ENCODE measurements around the gene ZDHHC11.
"Not testable (repeated sequence)": the region's sequence is repeated elsewhere in the genome, so short reads cannot be mapped to it uniquely, and the experiment has no call there.

The ZDHHC11 gene

DNA sequence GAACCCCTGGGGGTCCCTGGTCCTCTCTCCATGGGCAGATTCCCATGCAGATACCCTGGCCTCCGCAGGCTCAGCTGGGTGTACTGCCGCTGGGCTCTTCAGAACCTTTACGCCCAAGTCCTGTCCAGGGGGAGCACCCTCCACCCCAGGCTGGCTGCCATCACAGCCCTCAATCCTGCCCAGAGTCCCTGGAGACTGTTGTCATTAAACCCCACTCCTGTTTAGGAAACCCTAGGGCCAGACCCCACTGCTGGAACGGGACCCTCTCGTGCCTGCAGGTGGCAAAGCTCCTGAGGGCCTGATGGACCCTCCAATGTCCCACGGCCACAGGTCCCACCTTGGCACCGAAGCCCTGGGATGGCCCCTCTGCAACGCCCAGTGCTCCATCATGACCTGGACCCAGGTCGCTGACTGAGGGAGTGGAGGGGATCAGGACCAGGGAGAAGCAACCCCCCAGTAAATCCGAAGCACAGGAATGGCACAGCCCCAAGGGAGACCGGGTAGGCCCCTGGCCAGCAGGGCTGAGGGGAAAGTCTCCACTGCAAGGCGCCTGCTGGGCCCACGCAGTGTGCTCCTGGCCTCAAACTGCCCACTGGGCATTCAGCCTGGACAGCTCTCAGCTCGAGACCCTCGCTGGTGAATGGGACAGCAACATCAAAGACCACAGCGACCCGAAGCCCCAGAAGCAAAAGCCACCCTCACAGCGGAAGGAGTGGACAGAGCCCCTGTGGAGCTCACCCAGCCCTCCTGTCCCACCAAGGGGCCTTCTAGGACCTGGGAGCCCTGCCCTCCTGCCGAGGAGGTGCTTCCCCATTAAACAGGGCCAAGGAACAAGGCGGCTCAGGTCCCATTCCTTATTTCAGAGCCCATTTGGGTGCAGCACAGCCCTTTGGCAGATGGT lies 74.6 kb downstream of the ZDHHC11 start:
- Histone ChIP-seq H3K27ac (ENCODE audit: insufficient read depth, low read depth, low read length, poor library complexity, severe bottlenecking) (no peak overlapping the region), H3K4me3 (ENCODE audit: insufficient read depth, low read depth, low read length) (no peak overlapping the region), H3K4me1 (ENCODE audit: control insufficient read depth, insufficient read depth, low read length) (no peaks in the 10 kb centered on the region), H3K36me3 (ENCODE audit: control insufficient read depth, insufficient read depth, low read length) (no peaks in the 10 kb centered on the region), H3K9me3 (ENCODE audit: control insufficient read depth, low read length) (no peaks in the 10 kb centered on the region), H3K27me3 (ENCODE audit: control insufficient read depth, insufficient read depth, low read length, poor library complexity, severe bottlenecking) (no peaks in the 10 kb centered on the region)
- 92 to 93% methylated on average over 20 of the region's 20 CpGs for WGBS, 2 experiments

DNA sequence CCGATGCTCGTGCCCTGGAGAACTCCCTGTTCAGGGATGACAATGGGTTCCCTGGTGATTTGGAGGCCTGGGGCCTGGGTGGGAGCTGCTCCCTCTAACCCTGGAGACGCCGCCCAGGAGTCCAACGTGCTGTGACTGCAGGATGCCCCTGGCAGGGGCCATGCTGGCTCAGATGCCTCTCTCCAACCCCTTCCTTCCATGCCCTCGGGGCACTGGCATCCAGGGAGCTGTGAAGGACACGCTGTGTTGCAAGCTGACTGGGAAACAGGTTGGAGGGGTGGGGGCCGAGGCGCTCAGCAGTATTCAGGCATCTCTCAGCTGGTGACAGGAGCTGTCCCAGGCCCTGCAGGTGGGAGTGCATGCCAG lies 75.2 kb downstream of the ZDHHC11 start:
- H3K36me3 ChIP-seq (ENCODE audit: control insufficient read depth, insufficient read depth, low read length); H3K27me3 ChIP-seq (ENCODE audit: control insufficient read depth, insufficient read depth, low read length, poor library complexity, severe bottlenecking); H3K27ac ChIP-seq (ENCODE audit: insufficient read depth, low read depth, low read length, poor library complexity, severe bottlenecking); H3K9me3 ChIP-seq (ENCODE audit: control insufficient read depth, low read length); H3K4me1 ChIP-seq (ENCODE audit: control insufficient read depth, insufficient read depth, low read length); H3K4me3 ChIP-seq (ENCODE audit: insufficient read depth, low read depth, low read length): not testable (repeated sequence)
- 84 to 86% methylated on average over 7 of the region's 9 CpGs for WGBS, 2 experiments

DNA sequence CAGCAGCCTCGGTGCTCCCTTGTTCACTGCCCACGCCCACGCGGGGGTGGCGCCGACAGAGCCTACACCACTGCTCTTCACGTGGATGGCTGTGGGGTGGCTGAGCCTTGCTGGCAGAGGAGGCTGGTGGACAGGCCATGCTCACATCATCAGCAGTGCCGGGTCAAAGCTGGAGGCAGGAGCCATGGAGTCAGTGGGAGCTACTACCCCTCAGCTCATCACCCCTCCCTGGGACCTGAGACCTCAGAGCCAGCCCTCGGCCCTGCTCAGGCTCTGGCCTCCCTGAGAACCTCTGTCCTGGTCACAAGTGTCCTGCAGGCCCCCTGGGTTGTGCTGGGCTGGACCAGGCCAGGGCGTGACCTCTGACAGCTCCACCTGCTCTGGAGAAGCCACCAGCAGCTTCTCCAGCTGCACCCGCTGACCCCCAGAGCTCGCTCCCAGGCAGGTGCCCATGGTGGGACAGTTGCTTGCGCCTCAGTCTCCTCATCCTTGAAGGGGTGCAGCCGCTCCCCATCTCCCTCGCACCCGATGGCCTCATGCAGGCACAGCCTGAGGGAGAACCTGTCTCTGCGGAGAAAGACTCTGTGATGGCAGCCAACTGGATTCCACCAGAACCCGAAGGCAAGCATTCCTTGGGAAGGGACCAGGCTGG lies 75.8 kb downstream of the ZDHHC11 start:
- H3K27me3 ChIP-seq (ENCODE audit: control insufficient read depth, insufficient read depth, low read length, poor library complexity, severe bottlenecking); H3K9me3 ChIP-seq (ENCODE audit: control insufficient read depth, low read length); H3K4me3 ChIP-seq (ENCODE audit: insufficient read depth, low read depth, low read length); H3K27ac ChIP-seq (ENCODE audit: insufficient read depth, low read depth, low read length, poor library complexity, severe bottlenecking); H3K4me1 ChIP-seq (ENCODE audit: control insufficient read depth, insufficient read depth, low read length); H3K36me3 ChIP-seq (ENCODE audit: control insufficient read depth, insufficient read depth, low read length): not testable (repeated sequence)
- 94 to 95% methylated on average over 18 of the region's 18 CpGs for WGBS, 2 experiments

DNA sequence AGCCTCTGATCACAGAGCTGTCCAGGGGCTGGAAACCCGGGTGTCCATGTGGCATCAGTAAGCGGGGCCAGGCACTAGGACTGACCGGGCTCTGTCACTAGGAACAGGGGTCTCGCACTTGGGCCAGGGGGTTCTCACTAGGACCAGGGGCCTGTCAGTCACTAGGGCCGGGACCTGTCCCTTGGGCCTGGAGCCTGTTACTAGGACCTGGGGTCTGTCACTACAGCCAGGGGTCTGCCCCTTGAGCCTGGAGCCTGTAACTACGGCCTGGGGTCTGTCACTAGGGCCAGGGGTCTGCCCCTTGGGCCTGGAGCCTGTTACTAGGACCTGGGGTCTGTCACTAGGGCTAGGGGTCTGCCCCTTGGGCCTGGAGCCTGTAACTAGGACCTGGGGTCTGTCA lies 76.5 kb downstream of the ZDHHC11 start:
- 85 to 88% methylated on average over 6 of the region's 6 CpGs for WGBS, 2 experiments
- H3K27ac ChIP-seq (ENCODE audit: insufficient read depth, low read depth, low read length, poor library complexity, severe bottlenecking); H3K4me1 ChIP-seq (ENCODE audit: control insufficient read depth, insufficient read depth, low read length); H3K36me3 ChIP-seq (ENCODE audit: control insufficient read depth, insufficient read depth, low read length); H3K27me3 ChIP-seq (ENCODE audit: control insufficient read depth, insufficient read depth, low read length, poor library complexity, severe bottlenecking); H3K4me3 ChIP-seq (ENCODE audit: insufficient read depth, low read depth, low read length); H3K9me3 ChIP-seq (ENCODE audit: control insufficient read depth, low read length): not testable (repeated sequence)

DNA sequence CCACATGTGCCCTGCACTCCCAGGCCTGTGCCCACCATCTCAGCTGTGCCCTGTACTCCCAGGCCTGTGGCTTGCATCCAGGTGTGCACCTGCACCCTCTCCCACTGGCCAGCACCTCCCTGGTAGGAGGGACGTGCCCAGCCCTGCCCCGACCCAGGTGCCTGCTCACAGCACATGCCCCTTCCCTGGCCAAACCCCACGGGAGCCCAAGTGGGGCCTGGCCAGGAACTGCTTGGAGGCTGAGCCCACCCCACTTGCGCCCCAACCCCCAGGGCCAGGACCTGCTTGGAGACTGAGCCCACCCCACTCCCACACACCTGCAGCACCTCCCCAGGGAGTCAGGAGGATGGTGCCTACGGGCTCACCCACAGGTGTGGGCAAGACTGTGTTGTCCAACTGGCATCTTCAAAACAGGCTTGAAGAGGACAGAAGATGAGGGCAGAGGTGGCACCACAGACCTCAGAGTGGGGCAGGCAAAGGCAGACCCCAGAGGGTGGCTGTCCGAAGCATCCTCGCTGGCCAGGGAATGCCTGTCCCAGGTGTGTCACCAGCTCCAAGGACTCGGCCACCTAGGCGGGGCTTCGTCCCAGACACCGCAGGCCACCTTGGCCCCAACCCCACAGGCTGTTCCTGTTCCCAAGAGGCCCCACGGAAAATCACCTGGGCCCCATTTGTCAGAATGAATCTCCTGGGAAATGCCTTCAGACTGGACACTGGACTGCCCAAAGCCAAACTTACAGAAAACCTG lies 77.1 kb downstream of the ZDHHC11 start:
- H3K27me3 ChIP-seq (ENCODE audit: control insufficient read depth, insufficient read depth, low read length, poor library complexity, severe bottlenecking), result no peaks in the 10 kb centered on the region
- WGBS, 2 experiments, result 90 to 94% methylated on average over 12 of the region's 12 CpGs
- no peaks in the 10 kb centered on the region for H3K4me1 ChIP-seq (ENCODE audit: control insufficient read depth, insufficient read depth, low read length)
- no peaks in the 10 kb centered on the region for H3K36me3 ChIP-seq (ENCODE audit: control insufficient read depth, insufficient read depth, low read length)
- H3K27ac ChIP-seq (ENCODE audit: insufficient read depth, low read depth, low read length, poor library complexity, severe bottlenecking), result no peak overlapping the region
- H3K9me3 ChIP-seq (ENCODE audit: control insufficient read depth, low read length), result no peaks in the 10 kb centered on the region
- H3K4me3 ChIP-seq (ENCODE audit: insufficient read depth, low read depth, low read length), result no peak overlapping the region

DNA sequence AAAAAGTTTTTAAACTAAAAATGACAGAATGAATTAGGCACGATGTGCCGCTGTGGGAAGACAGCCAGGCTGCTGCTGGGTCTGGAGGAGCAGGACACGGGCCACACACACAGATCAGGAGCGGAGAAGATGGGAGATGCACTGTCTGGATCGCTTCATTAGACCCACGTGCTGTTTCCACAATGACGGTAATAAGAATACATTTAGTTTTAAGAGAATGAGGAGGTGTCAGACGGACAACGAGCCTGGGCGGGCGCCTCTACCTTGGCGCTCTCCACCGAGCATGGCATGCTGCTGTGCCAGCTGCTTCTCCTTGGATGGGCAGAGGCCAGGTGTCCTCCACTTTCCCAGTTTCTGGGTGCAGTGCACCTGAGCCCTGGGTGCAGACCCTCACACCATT lies 77.9 kb downstream of the ZDHHC11 start:
- H3K9me3 ChIP-seq (ENCODE audit: control insufficient read depth, low read length); H3K36me3 ChIP-seq (ENCODE audit: control insufficient read depth, insufficient read depth, low read length); H3K27me3 ChIP-seq (ENCODE audit: control insufficient read depth, insufficient read depth, low read length, poor library complexity, severe bottlenecking); H3K4me3 ChIP-seq (ENCODE audit: insufficient read depth, low read depth, low read length); H3K4me1 ChIP-seq (ENCODE audit: control insufficient read depth, insufficient read depth, low read length); H3K27ac ChIP-seq (ENCODE audit: insufficient read depth, low read depth, low read length, poor library complexity, severe bottlenecking): not testable (repeated sequence)
- 93 to 95% methylated on average over 13 of the region's 13 CpGs for WGBS, 2 experiments

DNA sequence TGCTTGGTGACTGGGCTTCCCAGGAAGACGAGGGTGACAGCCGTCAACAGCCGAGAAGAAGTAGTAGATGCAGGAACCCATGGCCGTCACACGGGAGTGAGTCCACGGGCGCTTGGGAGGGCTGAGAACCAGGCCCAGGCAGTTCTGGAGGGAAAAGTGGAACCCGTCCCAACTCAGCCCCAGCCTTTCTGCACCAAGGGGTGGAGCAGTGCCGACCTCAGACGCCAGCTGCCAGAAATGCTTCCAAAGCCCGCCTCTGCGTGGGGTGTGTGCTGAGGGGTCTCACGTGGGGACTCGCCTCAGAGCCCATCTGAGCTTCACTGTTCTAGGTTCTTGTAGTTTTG lies 78.3 kb downstream of the ZDHHC11 start:
- H3K9me3 ChIP-seq (ENCODE audit: control insufficient read depth, low read length); H3K36me3 ChIP-seq (ENCODE audit: control insufficient read depth, insufficient read depth, low read length); H3K27ac ChIP-seq (ENCODE audit: insufficient read depth, low read depth, low read length, poor library complexity, severe bottlenecking); H3K4me3 ChIP-seq (ENCODE audit: insufficient read depth, low read depth, low read length); H3K27me3 ChIP-seq (ENCODE audit: control insufficient read depth, insufficient read depth, low read length, poor library complexity, severe bottlenecking); H3K4me1 ChIP-seq (ENCODE audit: control insufficient read depth, insufficient read depth, low read length): not testable (repeated sequence)
- WGBS, 2 experiments, result no CpG with 5 or more reads among the region's 14 CpGs

DNA sequence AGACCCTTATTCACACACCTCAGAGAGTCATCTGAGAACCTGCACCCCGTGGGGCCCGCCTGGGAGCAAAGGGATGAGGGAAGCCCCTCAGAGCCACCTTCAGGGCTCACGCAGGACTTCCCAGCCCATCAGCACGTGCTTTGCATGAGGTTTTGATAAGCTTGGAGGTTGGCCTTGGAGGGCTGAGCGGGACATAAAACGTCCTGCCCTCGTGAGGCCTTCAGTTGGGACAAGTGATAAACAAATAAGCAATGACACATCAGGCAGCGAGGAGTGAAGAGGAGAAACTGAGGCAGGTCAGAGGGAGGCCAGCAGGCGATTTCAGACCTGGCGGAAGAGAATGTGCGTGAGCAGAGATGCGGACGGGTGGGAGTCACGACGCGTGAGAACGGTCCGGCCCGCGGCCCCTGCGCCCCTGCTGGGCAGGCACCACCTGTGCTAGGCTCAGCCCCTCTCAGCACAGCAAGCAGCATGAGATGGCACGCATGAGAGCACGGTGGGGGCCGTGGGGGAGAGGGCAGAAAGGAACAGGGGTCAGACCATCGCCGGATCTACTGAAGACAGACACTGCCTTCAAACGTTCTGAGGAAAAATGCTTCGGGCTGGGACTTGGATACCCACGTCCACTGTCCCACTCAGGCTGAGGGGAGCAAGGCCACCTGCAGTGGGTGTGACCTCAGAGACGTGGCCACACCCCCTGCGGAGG lies 78.8 kb downstream of the ZDHHC11 start:
- H3K36me3 ChIP-seq (ENCODE audit: control insufficient read depth, insufficient read depth, low read length); H3K9me3 ChIP-seq (ENCODE audit: control insufficient read depth, low read length): not testable (repeated sequence)
- WGBS, 2 experiments, result 91 to 92% methylated on average over 11 to 12 of the region's 31 CpGs

DNA sequence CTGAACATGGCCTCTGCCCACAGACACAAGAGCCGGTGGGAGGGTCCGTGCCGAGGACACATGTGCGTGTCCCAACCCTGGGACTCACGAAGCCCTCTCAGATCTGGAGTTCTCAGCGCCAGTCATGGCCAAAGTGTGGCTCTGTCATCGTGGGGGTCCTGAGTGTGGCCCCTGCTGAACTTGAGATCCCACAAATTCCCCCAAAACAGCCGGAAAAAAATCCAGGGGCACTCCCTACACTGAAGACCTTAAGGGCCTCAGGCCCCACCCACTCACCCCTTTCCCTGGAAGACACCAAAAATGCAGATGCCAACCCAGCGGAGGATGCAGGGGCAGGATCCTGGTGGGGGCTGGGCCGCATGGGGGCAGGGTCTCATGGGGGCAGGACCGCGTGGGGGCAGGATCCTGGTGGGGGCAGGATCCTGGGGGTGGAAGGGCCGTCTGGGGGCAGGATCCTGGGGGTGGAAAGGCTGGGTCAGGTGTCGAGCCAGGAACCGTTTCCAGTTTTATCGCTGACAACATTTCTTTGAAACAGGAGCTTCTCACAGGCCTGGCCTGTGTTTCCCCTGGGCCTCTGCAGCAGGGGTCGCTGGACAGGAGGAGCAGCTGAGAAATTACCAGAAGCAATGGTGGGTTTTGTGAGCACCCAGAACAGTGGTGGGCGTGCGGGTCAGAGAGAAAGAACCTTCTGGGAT lies 79.6 kb downstream of the ZDHHC11 start:
- not testable (repeated sequence) for H3K4me3 ChIP-seq (ENCODE audit: insufficient read depth, low read depth, low read length); H3K27ac ChIP-seq (ENCODE audit: insufficient read depth, low read depth, low read length, poor library complexity, severe bottlenecking); H3K27me3 ChIP-seq (ENCODE audit: control insufficient read depth, insufficient read depth, low read length, poor library complexity, severe bottlenecking); H3K36me3 ChIP-seq (ENCODE audit: control insufficient read depth, insufficient read depth, low read length); H3K9me3 ChIP-seq (ENCODE audit: control insufficient read depth, low read length); H3K4me1 ChIP-seq (ENCODE audit: control insufficient read depth, insufficient read depth, low read length)
- WGBS, 2 experiments, result 83 to 85% methylated on average over 17 to 19 of the region's 19 CpGs

More for the DNA sequence above, 78.8 kb downstream of the ZDHHC11 start:
- H3K4me3 ChIP-seq (ENCODE audit: insufficient read depth, low read depth, low read length); H3K27me3 ChIP-seq (ENCODE audit: control insufficient read depth, insufficient read depth, low read length, poor library complexity, severe bottlenecking); H3K4me1 ChIP-seq (ENCODE audit: control insufficient read depth, insufficient read depth, low read length); H3K27ac ChIP-seq (ENCODE audit: insufficient read depth, low read depth, low read length, poor library complexity, severe bottlenecking): not testable (repeated sequence)
